Measurements from ENCODE around the gene ABHD14A.

DNA sequence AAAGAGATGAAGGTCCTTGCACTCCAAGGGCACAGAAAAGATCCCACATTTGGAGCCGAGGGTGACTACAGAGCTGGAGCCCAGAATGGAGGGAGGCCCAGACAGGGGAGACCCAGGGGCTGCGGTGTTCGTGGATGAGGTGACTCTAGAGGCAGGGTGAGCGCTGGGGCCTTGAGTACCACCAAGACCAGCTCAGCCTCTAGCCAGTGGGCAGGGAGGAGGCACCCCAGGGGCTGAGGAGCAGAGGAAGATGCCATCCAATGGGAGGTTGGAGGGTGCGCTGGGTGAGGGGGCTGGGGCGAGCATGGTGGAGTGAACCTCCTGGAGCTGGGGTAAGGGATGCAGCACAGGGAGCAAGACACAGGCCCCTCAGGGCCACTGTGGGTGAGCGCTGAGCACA is 46.4 kb upstream of the ABHD14A start:
- no peak for TF ChIP-seq CTCF (conservative IDR thresholded peaks at IDR 0.05 in 1 of 2, IDR thresholded peaks at IDR 0.05 in 1 of 2; ENCODE audit: extremely low read depth in 1 of 2, insufficient read depth in 1 of 2, low read depth in 1 of 2, low read length in 2 of 2)
- TF ChIP-seq EZH2 (IDR thresholded peaks at IDR 0.05; ENCODE audit: borderline replicate concordance, low read length): no peak

Measured in mammary epithelial cell (primary cell).